ENCODE data around the gene HILPDA.
"Not testable (repeated sequence)": the region's sequence is repeated elsewhere in the genome, so short reads cannot be mapped to it uniquely, and the experiment has no call there.

- TF ChIP-seq CTCF (conservative IDR thresholded peaks at IDR 0.05 in 1 of 2, IDR thresholded peaks at IDR 0.05 in 1 of 2; ENCODE audit: extremely low read depth in 1 of 2, insufficient read depth in 1 of 2, low read depth in 1 of 2, low read length in 2 of 2); EZH2 (IDR thresholded peaks at IDR 0.05; ENCODE audit: borderline replicate concordance, low read length): not testable (repeated sequence)
Observed at GRCh38 chr7:128507321-128507993, 51.8 kb downstream of the HILPDA start.

Measured in mammary epithelial cell (primary cell).